ENCODE measurements around the gene GDF15.
"Not testable (repeated sequence)": the region's sequence is repeated elsewhere in the genome, so short reads cannot be mapped to it uniquely, and the experiment has no call there.

GDF15 gene

GRCh38 chr19:18385675-18386542 is at the start of gene GDF15:
Gene GDF15 (plus strand): TSS chr19:18386158. CDS start chr19:18386190, 32 bp downstream.
- DNase-seq (peak; percentile 42 to 48), ATAC-seq (peak; percentile 41)
- H3K9me3 Mint-ChIP-seq: no peaks in the 10 kb centered on the region
- H3K4me1 Mint-ChIP-seq: peaks cover 23% of the 10 kb centered on the region
- H3K4me3 Mint-ChIP-seq: no peak within 1 kb of the TSS
- peaks cover 87% of the 10 kb centered on the region for H3K27me3 Mint-ChIP-seq
- no peak within 1 kb of the TSS for H3K27ac Mint-ChIP-seq

DNA sequence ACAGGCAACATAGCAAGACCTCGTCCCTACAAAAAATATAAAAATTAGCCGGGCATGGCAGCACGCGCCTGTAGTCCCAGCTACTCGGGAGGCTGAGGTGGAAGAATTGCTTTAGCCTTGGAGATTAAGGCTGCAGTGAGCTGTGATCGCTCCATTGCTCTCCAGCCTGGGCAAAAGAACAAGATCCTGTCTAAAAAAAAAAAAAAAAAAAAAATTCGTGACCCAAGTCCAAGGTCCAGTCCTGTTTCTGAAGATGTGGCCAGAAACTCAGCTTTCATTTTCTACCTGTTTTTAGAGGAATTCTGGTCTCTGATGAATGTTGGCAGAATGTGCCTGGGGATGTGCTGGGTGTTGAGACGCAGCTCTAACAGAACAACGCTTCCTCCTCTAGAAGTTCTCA is 47.4 kb upstream of the GDF15 start:
- Mint-ChIP-seq H3K9me3 (no peaks in the 10 kb centered on the region), H3K4me3 (no peak overlapping the region), H3K27ac (no peak overlapping the region), H3K4me1 (peaks cover 22% of the 10 kb centered on the region), H3K27me3 (no peaks in the 10 kb centered on the region)
- no peak for ATAC-seq
- no peak for DNase-seq

DNA sequence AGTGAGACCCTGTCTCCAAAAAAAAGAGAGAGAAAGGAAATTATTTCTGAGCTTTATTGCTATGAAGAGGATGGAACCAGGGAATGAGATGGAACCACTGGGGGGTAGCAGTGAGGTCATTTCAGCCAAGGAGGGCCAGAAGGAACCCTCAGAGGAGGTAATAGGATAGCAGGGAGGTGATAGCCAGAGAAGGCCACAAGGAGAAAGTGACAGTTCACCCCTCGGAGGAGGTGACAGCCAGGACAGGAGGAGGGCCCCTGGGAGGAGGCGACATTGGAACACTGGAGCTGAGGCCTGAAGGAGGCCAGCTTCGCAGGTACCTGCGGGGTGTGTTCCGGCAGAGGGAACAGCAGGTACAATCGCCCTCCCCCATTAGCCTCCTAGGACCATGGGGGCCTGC is 46.2 kb upstream of the GDF15 start:
- H3K27ac Mint-ChIP-seq: peak overlapping the region in 1 of 2 donors; percentile 80
- peak overlapping the region; percentile 86 to 90 for H3K4me3 Mint-ChIP-seq
- H3K27me3 Mint-ChIP-seq: no peaks in the 10 kb centered on the region
- H3K4me1 Mint-ChIP-seq: peaks cover 22% of the 10 kb centered on the region
- DNase-seq: no peak
- no peak for ATAC-seq
- no peaks in the 10 kb centered on the region for H3K9me3 Mint-ChIP-seq

DNA sequence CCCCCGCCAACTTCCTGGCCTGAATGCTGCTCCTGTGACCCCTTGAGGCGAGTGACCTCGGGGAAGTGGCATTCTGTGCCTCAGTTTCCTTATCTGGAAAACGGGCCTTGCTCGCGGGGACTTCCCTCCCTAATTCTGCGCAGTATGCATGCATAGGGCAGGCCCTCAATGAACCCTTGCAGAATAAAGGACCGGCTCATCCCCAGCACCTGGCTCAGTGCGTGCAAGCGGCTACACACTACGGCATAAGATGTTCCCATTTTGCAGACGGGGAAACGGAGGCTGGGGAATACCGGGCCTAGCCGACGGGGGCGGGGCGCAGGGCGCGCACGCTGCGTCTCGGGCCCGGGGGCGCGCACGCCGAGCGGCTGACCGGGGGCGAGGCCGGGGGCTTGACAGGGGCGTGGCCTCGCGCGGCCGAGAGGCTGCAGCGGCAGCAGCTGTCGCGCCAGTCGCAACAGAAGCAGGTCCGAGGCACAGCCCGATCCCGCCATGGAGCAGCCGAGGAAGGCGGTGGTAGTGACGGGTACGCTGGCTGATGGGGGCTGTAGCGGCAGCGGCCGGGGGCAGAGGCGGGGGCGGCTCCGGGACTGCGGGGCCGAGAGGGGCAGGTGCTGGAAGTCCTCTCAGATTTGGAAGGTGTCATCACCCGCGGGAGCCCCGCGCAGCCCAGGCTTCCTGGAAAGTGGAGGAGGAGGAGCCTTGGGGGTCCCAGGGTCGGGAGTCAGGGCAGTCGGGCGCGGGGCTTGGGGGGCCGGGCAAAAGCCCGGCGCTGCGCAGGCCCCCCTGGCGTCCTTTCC is 45.6 kb upstream of the GDF15 start, which contains the start of gene PGPEP1:
Gene PGPEP1 (plus strand): TSS at position 409 of the 800 bp plus-strand sequence. CDS start 84 bp downstream, at position 493.
- peak; percentile 79 for ATAC-seq
- DNase-seq: peak; percentile 71 to 73
- H3K27me3 Mint-ChIP-seq: no peaks in the 10 kb centered on the region
- H3K9me3 Mint-ChIP-seq: no peaks in the 10 kb centered on the region
- H3K4me3 Mint-ChIP-seq: peak within 1 kb of the TSS; percentile 86 to 90
- peak within 1 kb of the TSS; percentile 86 to 94 for H3K27ac Mint-ChIP-seq
- H3K4me1 Mint-ChIP-seq: peaks cover 22% of the 10 kb centered on the region

GRCh38 chr19:18340990-18341868 is 44.7 kb upstream of the GDF15 start:
- Mint-ChIP-seq H3K27me3 (no peaks in the 10 kb centered on the region), H3K4me3 (peak overlapping the region; percentile 86 to 90), H3K27ac (peak overlapping the region; percentile 86 to 94), H3K9me3 (no peaks in the 10 kb centered on the region), H3K4me1 (peaks cover 22% of the 10 kb centered on the region)
- ATAC-seq: peak; percentile 87
- DNase-seq: peak; percentile 51 to 72

DNA sequence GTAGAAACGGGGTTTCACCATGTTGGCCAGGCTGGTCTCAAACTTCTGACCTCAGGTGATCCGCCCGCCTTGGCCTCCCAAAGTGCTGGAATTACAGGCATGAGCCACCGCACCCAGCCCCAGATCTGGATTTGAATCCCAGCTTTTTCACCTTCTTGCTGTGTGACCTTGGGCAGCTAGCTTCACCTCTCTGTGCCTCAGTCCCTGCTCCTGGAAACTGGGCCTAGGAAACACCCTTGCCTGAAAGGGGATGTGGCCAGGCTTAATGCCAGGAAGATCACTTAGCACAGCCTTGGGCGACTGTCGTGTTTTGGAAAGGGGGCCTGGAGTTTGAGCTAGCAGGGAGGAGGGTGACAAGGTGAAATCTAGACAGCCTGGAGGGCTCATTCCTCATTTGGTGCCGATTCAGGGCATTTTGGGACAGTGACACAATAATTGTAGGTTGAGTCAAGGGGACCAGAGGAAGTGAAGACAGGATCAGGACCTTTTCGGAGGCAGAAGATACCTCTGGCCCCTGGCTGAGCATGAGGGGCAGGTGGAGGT is 43.8 kb upstream of the GDF15 start:
- Mint-ChIP-seq H3K27ac (no peak overlapping the region), H3K4me3 (peak overlapping the region; percentile 86 to 90), H3K27me3 (no peaks in the 10 kb centered on the region), H3K4me1 (peaks cover 22% of the 10 kb centered on the region), H3K9me3 (no peaks in the 10 kb centered on the region)
- DNase-seq (no peak), ATAC-seq (no peak)

GRCh38 chr19:18344582-18344950 is 41.4 kb upstream of the GDF15 start:
- no peak overlapping the region for H3K27ac Mint-ChIP-seq
- peaks cover 19% of the 10 kb centered on the region for H3K4me1 Mint-ChIP-seq
- H3K27me3 Mint-ChIP-seq: no peaks in the 10 kb centered on the region
- DNase-seq (no peak), ATAC-seq (no peak)
- H3K9me3 Mint-ChIP-seq: no peaks in the 10 kb centered on the region
- no peak overlapping the region for H3K4me3 Mint-ChIP-seq

GRCh38 chr19:18345296-18345695 is 40.7 kb upstream of the GDF15 start:
- DNase-seq (no peak), ATAC-seq (no peak)
- Mint-ChIP-seq H3K4me1 (peaks cover 15% of the 10 kb centered on the region), H3K4me3 (no peak overlapping the region), H3K27ac (no peak overlapping the region), H3K27me3 (no peaks in the 10 kb centered on the region), H3K9me3 (no peaks in the 10 kb centered on the region)

GRCh38 chr19:18346091-18346490 is 39.9 kb upstream of the GDF15 start:
- Mint-ChIP-seq H3K27ac (no peak overlapping the region), H3K27me3 (no peaks in the 10 kb centered on the region), H3K9me3 (no peaks in the 10 kb centered on the region), H3K4me3 (no peak overlapping the region), H3K4me1 (peaks cover 14% of the 10 kb centered on the region)
- ATAC-seq (no peak), DNase-seq (no peak)

- no peaks in the 10 kb centered on the region for H3K4me1 Mint-ChIP-seq
- no peaks in the 10 kb centered on the region for H3K27me3 Mint-ChIP-seq
- H3K27ac Mint-ChIP-seq: no peak overlapping the region
- H3K4me3 Mint-ChIP-seq: no peak overlapping the region
- no peaks in the 10 kb centered on the region for H3K9me3 Mint-ChIP-seq
- ATAC-seq (no peak), DNase-seq (no peak)
These were observed 37.8 kb upstream of the GDF15 start for GRCh38 chr19:18348171-18348570.

DNA sequence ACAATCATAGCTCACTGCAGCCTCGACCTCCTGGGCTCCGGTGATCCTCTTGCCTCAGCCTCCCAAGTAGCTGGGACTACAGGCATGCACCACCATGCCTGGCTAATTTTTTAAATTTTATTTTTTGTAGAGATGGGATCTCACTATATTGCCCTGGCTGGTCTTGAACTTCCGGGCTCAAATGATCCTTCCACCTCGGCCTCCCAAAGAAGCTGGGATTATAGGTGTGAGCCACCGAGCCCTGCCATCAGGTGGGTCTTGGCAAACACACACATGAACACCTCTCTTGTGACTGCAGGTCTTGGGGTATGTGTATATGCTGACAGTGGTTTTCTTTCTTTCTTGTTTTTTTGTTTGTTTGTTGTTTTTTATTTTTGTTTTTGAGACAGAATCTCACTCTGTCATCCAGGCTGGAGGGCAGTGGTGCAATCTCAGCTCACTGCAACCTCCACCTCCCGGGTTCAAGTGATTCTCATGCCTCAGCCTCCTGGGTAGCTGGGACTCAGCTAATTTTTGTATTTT is 37.1 kb upstream of the GDF15 start:
- DNase-seq, H3K4me1 Mint-ChIP-seq, H3K9me3 Mint-ChIP-seq, H3K4me3 Mint-ChIP-seq, H3K27me3 Mint-ChIP-seq, H3K27ac Mint-ChIP-seq, ATAC-seq: not testable (repeated sequence)

DNA sequence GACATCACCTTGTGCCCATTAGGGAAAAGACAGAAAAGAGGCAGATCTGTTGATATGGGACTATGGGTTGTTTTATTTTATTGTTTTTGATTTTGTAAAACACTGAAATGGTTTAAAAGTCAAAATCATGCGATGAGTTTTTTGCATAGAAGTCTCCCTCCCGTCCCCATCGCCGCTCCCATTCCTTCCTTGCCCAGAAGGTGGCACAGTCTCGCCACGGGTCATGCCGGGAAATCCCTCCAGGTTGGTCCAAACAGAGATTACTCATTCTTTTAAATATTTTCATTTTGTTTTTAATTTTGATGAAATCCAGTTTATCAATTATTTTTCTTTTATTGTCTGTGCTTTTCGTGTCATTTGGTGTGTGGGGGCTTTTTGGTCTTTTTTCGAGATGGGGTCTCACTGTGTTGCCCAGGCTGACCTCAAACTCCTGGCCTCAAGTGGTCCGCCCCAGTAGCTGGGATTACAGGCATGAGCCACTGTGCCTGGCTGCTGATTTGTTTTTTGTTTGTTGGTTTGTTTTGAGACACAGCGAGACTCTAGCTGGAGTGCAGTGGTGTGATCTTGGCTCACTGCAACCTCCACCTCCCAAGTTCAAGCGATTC is 36.3 kb upstream of the GDF15 start:
- no peak for ATAC-seq

DNA sequence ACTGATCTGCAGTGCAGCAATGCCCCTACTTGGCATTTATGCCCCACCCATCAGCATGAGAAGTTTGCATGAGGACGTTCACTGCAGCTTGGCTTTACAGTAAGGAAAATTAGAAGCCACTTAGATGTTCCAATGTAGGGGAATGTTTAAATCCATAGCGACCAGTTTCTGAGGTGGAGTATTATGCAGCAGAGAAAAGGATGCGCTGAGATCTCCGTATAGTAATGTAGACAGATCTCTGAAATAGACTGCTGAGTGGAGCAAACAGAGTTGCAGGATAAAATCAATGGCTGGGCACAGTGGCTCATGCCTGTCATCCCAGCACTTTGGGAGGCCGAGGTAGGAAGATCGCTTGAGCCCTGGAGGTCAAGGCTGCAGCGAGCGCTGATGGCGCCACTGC is 35.5 kb upstream of the GDF15 start:
- DNase-seq (no peak), ATAC-seq (no peak)
- Mint-ChIP-seq H3K9me3 (no peaks in the 10 kb centered on the region), H3K27ac (no peak overlapping the region), H3K4me3 (no peak overlapping the region), H3K4me1 (no peaks in the 10 kb centered on the region), H3K27me3 (no peaks in the 10 kb centered on the region)

More for the DNA sequence above, 36.3 kb upstream of the GDF15 start:
- H3K4me3 Mint-ChIP-seq: no peak overlapping the region
- no peaks in the 10 kb centered on the region for H3K4me1 Mint-ChIP-seq
- H3K27me3 Mint-ChIP-seq: no peaks in the 10 kb centered on the region
- no peak overlapping the region for H3K27ac Mint-ChIP-seq
- peak in 1 of 2 donors; percentile 46 for DNase-seq
- H3K9me3 Mint-ChIP-seq: no peaks in the 10 kb centered on the region

- Mint-ChIP-seq H3K4me3 (no peak overlapping the region), H3K27ac (peak overlapping the region in 1 of 2 donors; percentile 67), H3K9me3 (no peaks in the 10 kb centered on the region), H3K4me1 (no peaks in the 10 kb centered on the region), H3K27me3 (no peaks in the 10 kb centered on the region)
- DNase-seq (no peak), ATAC-seq (no peak)
These were observed 34.4 kb upstream of the GDF15 start for GRCh38 chr19:18351544-18351943.

Data from stimulated activated naive CD8-positive, alpha-beta T cell treated with anti-CD3 and anti-CD28 coated beads, Interleukin-15, amount 100 ng/mL, for 72 hours (primary cell).